Left lung (tissue), 10 donors: ENCODE data around the gene PRRT1B. TPM values are rescaled to one million over a fixed set of nuclear protein-coding genes. Genes with fewer than 3 reads are reported as not detected.

Experiments
- ATAC-seq: fragments of 200-7000 bp; cut with Tn5 transposase; one replicate; pipeline ENCODE4 v1.9.1; 2020; ENCODE audit warnings: moderate library complexity
- DNase-seq, 4 donors: peaks; one replicate each; pipeline ENCODE4 v3.0.0-alpha.2; 2013 to 2020
- H3K27ac ChIP-seq, 2 donors: fragments of 200-600 bp; sonication (generic) in 1 of 2; one replicate each; pipeline versions ENCODE4 v1.5.0 to v1.8.0; 2020 to 2021
- H3K27me3 ChIP-seq, 2 donors: fragments of 200-600 bp; sonication (generic) in 1 of 2; one replicate each; pipeline versions ENCODE4 v1.5.0 to v1.8.0; 2020 to 2021
- H3K36me3 ChIP-seq, 2 donors: fragments of 200-600 bp; sonication (generic) in 1 of 2; one replicate each; pipeline versions ENCODE4 v1.5.0 to v1.8.0; 2020 to 2021
- H3K4me1 ChIP-seq, 2 donors: fragments of 200-600 bp; one replicate each; pipeline ENCODE4 v1.8.0; 2021
- H3K4me3 ChIP-seq, 2 donors: fragments of 200-600 bp; sonication (generic) in 1 of 2; one replicate each; pipeline versions ENCODE4 v1.5.0 to v1.8.0; 2020 to 2021; ENCODE audit warnings: mild to moderate bottlenecking in 1 of 2
- H3K9me3 ChIP-seq, 2 donors: fragments of 200-600 bp; sonication (generic) in 1 of 2; one replicate each; pipeline versions ENCODE4 v1.5.0 to v1.8.0; 2020 to 2021
- CTCF ChIP-seq, 2 donors: fragments of 200-600 bp; sonication (generic) in 1 of 2; IDR thresholded peaks; one replicate each; pipeline versions ENCODE4 v1.5.0 to v1.8.0; 2021; ENCODE audit warnings: antibody characterized with exemption in 2 of 2
- intact Hi-C, 2 donors: fragments of 100-400 bp; cut with DNase I; formaldehyde crosslinking; loops; one replicate each; pipeline versions ENCODE4 v1.11.2 to v1.14.2; 2022
- polyA plus RNA-seq, 6 donors: library from polyadenylated mRNA; unstranded; fragments of 120-200 nt; gene quantifications; one replicate each; pipeline ENCODE4 v1.2.1, GENCODE V29; 2013; ENCODE audit not compliant: insufficient read length in 6 of 6
- total RNA-seq, 2 donors: library from RNA; stranded (reverse); fragmentation: NEBNext Ultra II Directional; extraction: Animal tissue kit (Norgen Biotek cat#: 25700); gene quantifications; one replicate each; pipeline ENCODE4 v1.2.1, GENCODE V29; 2021
- donor health status: DM: no; HTN: yes; CAD: no.
- donor health status: DM: no; HTN: no; CAD: no.

Gene PRRT1B
- total and polyA plus RNA-seq, 8 donors, result 2.1 to 9.3 (median 6.4) TPM

GRCh38 chr9:131552030-131552429, 6.7 kb downstream of the PRRT1B start:
- TF ChIP-seq CTCF (IDR thresholded peaks at IDR 0.05), result no peak
- Histone ChIP-seq H3K36me3 (no peaks in the 10 kb centered on the region), H3K9me3 (no peaks in the 10 kb centered on the region), H3K27me3 (peaks cover 26 to 71% of the 10 kb centered on the region in 2 donors), H3K4me3 (no peak overlapping the region), H3K4me1 (no peaks in the 10 kb centered on the region), H3K27ac (no peak overlapping the region)
- intact Hi-C loops, result no loop called here
- ATAC-seq (no peak), DNase-seq (no peak)

- DNase-seq (no peak), ATAC-seq (no peak)
- peaks cover 26 to 48% of the 10 kb centered on the region in 2 donors for H3K27me3 ChIP-seq
- H3K27ac ChIP-seq, result no peak overlapping the region
- no peak overlapping the region for H3K4me3 ChIP-seq
- intact Hi-C loops, result no loop called here
- no peaks in the 10 kb centered on the region for H3K4me1 ChIP-seq
- H3K9me3 ChIP-seq, result no peaks in the 10 kb centered on the region
- TF ChIP-seq CTCF (IDR thresholded peaks at IDR 0.05), result no peak
- no peaks in the 10 kb centered on the region for H3K36me3 ChIP-seq
Observed at GRCh38 chr9:131554087-131554842, 8.9 kb downstream of the PRRT1B start.

- ATAC-seq, result no peak
- intact Hi-C loops, result no loop called here
- no peaks in the 10 kb centered on the region for H3K9me3 ChIP-seq
Observed at GRCh38 chr9:131554843-131555351, 9.6 kb downstream of the PRRT1B start.

GRCh38 chr9:131555841-131556673, 10.7 kb downstream of the PRRT1B start:
- intact Hi-C loops, result no loop called here
- Histone ChIP-seq H3K4me3 (no peak overlapping the region), H3K36me3 (no peaks in the 10 kb centered on the region), H3K27me3 (peaks cover 26 to 47% of the 10 kb centered on the region in 2 donors), H3K9me3 (no peaks in the 10 kb centered on the region), H3K27ac (no peak overlapping the region), H3K4me1 (no peaks in the 10 kb centered on the region)
- no peak for TF ChIP-seq CTCF (IDR thresholded peaks at IDR 0.05)
- DNase-seq (no peak), ATAC-seq (no peak)

More at GRCh38 chr9:131554843-131555351, 9.6 kb downstream of the PRRT1B start:
- Histone ChIP-seq H3K27me3 (peaks cover 26 to 47% of the 10 kb centered on the region in 2 donors), H3K27ac (no peak overlapping the region), H3K4me1 (no peaks in the 10 kb centered on the region), H3K4me3 (no peak overlapping the region), H3K36me3 (no peaks in the 10 kb centered on the region)
- TF ChIP-seq CTCF (IDR thresholded peaks at IDR 0.05), result no peak
- no peak for DNase-seq
